Gastroesophageal sphincter (tissue), 3 donors: ENCODE data around the gene DLGAP5.

Experiments
- POLR2A ChIP-seq, 2 donors: fragments of 450-650 bp; IDR thresholded peaks; one replicate each; pipeline ENCODE4 v1.6.1; 2017; ENCODE audit warnings: antibody characterized with exemption in 2 of 2, mild to moderate bottlenecking in 2 of 2, moderate library complexity in 1 of 2
- TF ChIP-seq, protein P1 (sequence below), 4 experiments: fragments of 200-600 bp in 2 of 4; fragments of 450-650 bp in 2 of 4; sonication (generic) in 1 of 4; IDR thresholded peaks; one replicate each; pipeline ENCODE4 v1.5.1; 2017 to 2019; ENCODE audit warnings: antibody characterized with exemption in 4 of 4, mild to moderate bottlenecking in 2 of 4, moderate library complexity in 2 of 4

GRCh38 chr14:55170526-55170925, 20.9 kb downstream of the DLGAP5 start:
- TF ChIP-seq, protein P1, sequence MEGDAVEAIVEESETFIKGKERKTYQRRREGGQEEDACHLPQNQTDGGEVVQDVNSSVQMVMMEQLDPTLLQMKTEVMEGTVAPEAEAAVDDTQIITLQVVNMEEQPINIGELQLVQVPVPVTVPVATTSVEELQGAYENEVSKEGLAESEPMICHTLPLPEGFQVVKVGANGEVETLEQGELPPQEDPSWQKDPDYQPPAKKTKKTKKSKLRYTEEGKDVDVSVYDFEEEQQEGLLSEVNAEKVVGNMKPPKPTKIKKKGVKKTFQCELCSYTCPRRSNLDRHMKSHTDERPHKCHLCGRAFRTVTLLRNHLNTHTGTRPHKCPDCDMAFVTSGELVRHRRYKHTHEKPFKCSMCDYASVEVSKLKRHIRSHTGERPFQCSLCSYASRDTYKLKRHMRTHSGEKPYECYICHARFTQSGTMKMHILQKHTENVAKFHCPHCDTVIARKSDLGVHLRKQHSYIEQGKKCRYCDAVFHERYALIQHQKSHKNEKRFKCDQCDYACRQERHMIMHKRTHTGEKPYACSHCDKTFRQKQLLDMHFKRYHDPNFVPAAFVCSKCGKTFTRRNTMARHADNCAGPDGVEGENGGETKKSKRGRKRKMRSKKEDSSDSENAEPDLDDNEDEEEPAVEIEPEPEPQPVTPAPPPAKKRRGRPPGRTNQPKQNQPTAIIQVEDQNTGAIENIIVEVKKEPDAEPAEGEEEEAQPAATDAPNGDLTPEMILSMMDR (IDR thresholded peaks at IDR 0.05): no peak
- TF ChIP-seq POLR2A (IDR thresholded peaks at IDR 0.05): no peak
